Measurements from ENCODE around the gene TARBP1. TPM values are rescaled to one million over a fixed set of nuclear protein-coding genes. Genes with fewer than 3 reads are reported as not detected.
"Not testable (repeated sequence)": the region's sequence is repeated elsewhere in the genome, so short reads cannot be mapped to it uniquely, and the experiment has no call there.

Gene TARBP1
- total RNA-seq, 1 experiment from 2014 or later: 39.9 TPM

- DNase-seq (ENCODE audit: low read depth, low spot score): no peak
- in situ Hi-C loops (cut with HindIII; ENCODE audit: low pct_unique_long_range_greater_than_20kb, low sequenced_read_pairs): no loop called here
These were observed 50.9 kb downstream of the TARBP1 start for GRCh38 chr1:234427950-234428646.

GRCh38 chr1:234413990-234414389 is 65.0 kb downstream of the TARBP1 start:
- in situ Hi-C loops (cut with HindIII; ENCODE audit: low pct_unique_long_range_greater_than_20kb, low sequenced_read_pairs): no loop called here

GRCh38 chr1:234413485-234413884 is 65.5 kb downstream of the TARBP1 start:
- DNase-seq (ENCODE audit: low read depth, low spot score): no peak
- in situ Hi-C loops (cut with HindIII; ENCODE audit: low pct_unique_long_range_greater_than_20kb, low sequenced_read_pairs): no loop called here

More at GRCh38 chr1:234413990-234414389, 65.0 kb downstream of the TARBP1 start:
- no peak for DNase-seq (ENCODE audit: low read depth, low spot score)

GRCh38 chr1:234412830-234413229 is 66.1 kb downstream of the TARBP1 start:
- in situ Hi-C loops (cut with HindIII; ENCODE audit: low pct_unique_long_range_greater_than_20kb, low sequenced_read_pairs): no loop called here
- DNase-seq (ENCODE audit: low read depth, low spot score): no peak

- peak; percentile 12 for DNase-seq (ENCODE audit: low read depth, low spot score)
- in situ Hi-C loops (cut with HindIII; ENCODE audit: low pct_unique_long_range_greater_than_20kb, low sequenced_read_pairs): no loop called here
These were observed 69.7 kb downstream of the TARBP1 start for GRCh38 chr1:234409328-234409727.

GRCh38 chr1:234408757-234409156 is 70.2 kb downstream of the TARBP1 start:
- in situ Hi-C loops (cut with HindIII; ENCODE audit: low pct_unique_long_range_greater_than_20kb, low sequenced_read_pairs): no loop called here
- DNase-seq (ENCODE audit: low read depth, low spot score): no peak

GRCh38 chr1:234406871-234407270 is 72.1 kb downstream of the TARBP1 start:
- in situ Hi-C loops (cut with HindIII; ENCODE audit: low pct_unique_long_range_greater_than_20kb, low sequenced_read_pairs): no loop called here
- DNase-seq (ENCODE audit: low read depth, low spot score): no peak

- in situ Hi-C loops (cut with HindIII; ENCODE audit: low pct_unique_long_range_greater_than_20kb, low sequenced_read_pairs): no loop called here
These were observed 73.3 kb downstream of the TARBP1 start for GRCh38 chr1:234405676-234406075.

GRCh38 chr1:234402939-234403338 is 76.0 kb downstream of the TARBP1 start:
- DNase-seq (ENCODE audit: low read depth, low spot score): no peak

More at GRCh38 chr1:234405676-234406075, 73.3 kb downstream of the TARBP1 start:
- DNase-seq (ENCODE audit: low read depth, low spot score): no peak

GRCh38 chr1:234401658-234402057 is 77.3 kb downstream of the TARBP1 start:
- DNase-seq (ENCODE audit: low read depth, low spot score): no peak
- in situ Hi-C loops (cut with HindIII; ENCODE audit: low pct_unique_long_range_greater_than_20kb, low sequenced_read_pairs): no loop called here

More at GRCh38 chr1:234402939-234403338, 76.0 kb downstream of the TARBP1 start:
- in situ Hi-C loops (cut with HindIII; ENCODE audit: low pct_unique_long_range_greater_than_20kb, low sequenced_read_pairs): no loop called here

- DNase-seq (ENCODE audit: low read depth, low spot score): no peak
- in situ Hi-C loops (cut with HindIII; ENCODE audit: low pct_unique_long_range_greater_than_20kb, low sequenced_read_pairs): no loop called here
These were observed 78.2 kb downstream of the TARBP1 start for GRCh38 chr1:234400773-234401172.

GRCh38 chr1:234399515-234399914 is 79.5 kb downstream of the TARBP1 start:
- in situ Hi-C loops (cut with HindIII; ENCODE audit: low pct_unique_long_range_greater_than_20kb, low sequenced_read_pairs); DNase-seq (ENCODE audit: low read depth, low spot score): not testable (repeated sequence)

- in situ Hi-C loops (cut with HindIII; ENCODE audit: low pct_unique_long_range_greater_than_20kb, low sequenced_read_pairs): no loop called here
- DNase-seq (ENCODE audit: low read depth, low spot score): no peak
These were observed 80.1 kb downstream of the TARBP1 start for GRCh38 chr1:234398849-234399381.

- DNase-seq (ENCODE audit: low read depth, low spot score): no peak
- in situ Hi-C loops (cut with HindIII; ENCODE audit: low pct_unique_long_range_greater_than_20kb, low sequenced_read_pairs): no loop called here
These were observed 81.2 kb downstream of the TARBP1 start for GRCh38 chr1:234397732-234398131.

- DNase-seq (ENCODE audit: low read depth, low spot score): no peak
- in situ Hi-C loops (cut with HindIII; ENCODE audit: low pct_unique_long_range_greater_than_20kb, low sequenced_read_pairs): no loop called here
These were observed 82.1 kb downstream of the TARBP1 start for GRCh38 chr1:234396871-234397270.

- in situ Hi-C loops (cut with HindIII; ENCODE audit: low pct_unique_long_range_greater_than_20kb, low sequenced_read_pairs): no loop called here
- no peak for DNase-seq (ENCODE audit: low read depth, low spot score)
These were observed 82.9 kb downstream of the TARBP1 start for GRCh38 chr1:234396092-234396491.

- in situ Hi-C loops (cut with HindIII; ENCODE audit: low pct_unique_long_range_greater_than_20kb, low sequenced_read_pairs): no loop called here
These were observed 83.7 kb downstream of the TARBP1 start for GRCh38 chr1:234395297-234395696.

GRCh38 chr1:234393190-234393589 is 85.8 kb downstream of the TARBP1 start:
- no peak for DNase-seq (ENCODE audit: low read depth, low spot score)
- in situ Hi-C loops (cut with HindIII; ENCODE audit: low pct_unique_long_range_greater_than_20kb, low sequenced_read_pairs): no loop called here

More at GRCh38 chr1:234395297-234395696, 83.7 kb downstream of the TARBP1 start:
- no peak for DNase-seq (ENCODE audit: low read depth, low spot score)

GRCh38 chr1:234388094-234388493 is 90.9 kb downstream of the TARBP1 start:
- in situ Hi-C loops (cut with HindIII; ENCODE audit: low pct_unique_long_range_greater_than_20kb, low sequenced_read_pairs): no loop called here
- DNase-seq (ENCODE audit: low read depth, low spot score): no peak

Data from SK-MEL-5 (cell line).